SK-N-SH treated with all-trans-retinoic acid at 6 μM for 48 hours (cell line): ENCODE data around the gene CHRNB1.

Experiments
- BACH2 ChIP-seq: fragments of 250-450 bp; sonication (Bioruptor Pico); IDR thresholded peaks from 2 replicates; pipeline ENCODE4 v1.9.0; 2021; ENCODE audit warnings: mild to moderate bottlenecking, borderline replicate concordance
- POU6F1 ChIP-seq: fragments of 250-450 bp; sonication (Bioruptor Pico); IDR thresholded peaks from 2 replicates; pipeline ENCODE4 v1.8.0; 2021; ENCODE audit warnings: low read depth, mild to moderate bottlenecking, moderate library complexity, borderline replicate concordance
- ZFP3 ChIP-seq: fragments of 250-450 bp; sonication (Bioruptor Pico); IDR thresholded peaks from 2 replicates; pipeline ENCODE4 v1.5.0; 2020; ENCODE audit warnings: mild to moderate bottlenecking, moderate library complexity

- TF ChIP-seq BACH2 (CRISPR knock-in tag) (no peak), POU6F1 (CRISPR knock-in tag) (no peak), ZFP3 (CRISPR knock-in tag) (no peak)
These were observed 3.6 kb upstream of the CHRNB1 start for GRCh38 chr17:7441266-7441665.
